ENCODE data around the gene HCST. TPM values are rescaled to one million over a fixed set of nuclear protein-coding genes. Genes with fewer than 3 reads are reported as not detected.

The HCST gene
- total and polyA plus RNA-seq, 2 of the 13 experiments (the other 11 are each of a cell fraction or from before 2014, with no cell fraction given), result 0.24 to 1.2 TPM

DNA sequence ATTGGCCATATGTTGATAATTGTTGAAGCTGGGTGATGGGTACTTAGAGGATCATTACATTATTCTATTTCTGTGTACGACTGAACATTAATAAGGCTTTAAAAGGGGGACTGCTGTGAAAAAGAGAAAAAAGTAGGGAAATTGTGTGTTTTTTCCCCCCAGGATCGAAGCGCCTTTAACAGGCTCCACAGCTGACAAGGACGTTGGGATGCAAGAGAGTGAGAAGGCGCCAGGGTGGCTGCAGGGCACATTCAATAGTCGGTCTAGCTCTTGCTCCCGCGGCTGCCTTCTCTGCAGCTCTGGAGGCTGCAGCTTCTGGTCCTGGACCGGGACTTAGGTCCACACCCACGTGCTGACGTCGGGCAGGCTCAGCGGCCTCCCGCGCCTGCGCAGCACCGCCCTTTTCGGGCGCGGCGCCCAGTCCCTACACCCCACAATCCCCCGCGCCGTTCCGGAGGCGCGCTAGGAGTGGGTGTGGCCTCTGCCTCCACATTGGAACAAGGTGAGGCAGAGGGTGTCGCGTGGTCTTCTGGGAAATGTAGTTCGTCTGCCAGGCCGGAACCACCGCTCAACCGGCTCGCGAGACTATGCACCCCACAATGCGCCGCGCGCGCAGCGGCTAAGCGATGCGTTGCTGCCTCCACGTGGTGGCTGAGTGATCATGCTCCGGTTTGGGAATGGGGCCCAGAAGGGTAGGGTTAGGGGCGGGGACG, 29.0 kb downstream of the HCST start (continued):
- TF ChIP-seq TRIM22 (IDR thresholded peaks at IDR 0.05), result no peak
- TF ChIP-seq ZNF589 (CRISPR knock-in tag; conservative IDR thresholded peaks at IDR 0.05), result no peak
- TF ChIP-seq ZBED4 (CRISPR knock-in tag; IDR thresholded peaks at IDR 0.05; ENCODE audit: borderline replicate concordance), result peak; percentile 33; the same call in 1 of the 2 replicates
- no peak for TF ChIP-seq MED8 (CRISPR knock-in tag; IDR thresholded peaks at IDR 0.05; ENCODE audit: insufficient replicate concordance)
- peak; percentile 82; the same call in 1 of the 2 replicates for TF ChIP-seq ZZZ3 (CRISPR knock-in tag; IDR thresholded peaks at IDR 0.05; ENCODE audit: borderline replicate concordance)
- TF ChIP-seq FOXJ3 (CRISPR knock-in tag; IDR thresholded peaks at IDR 0.05; ENCODE audit: borderline replicate concordance), result no peak
- TF ChIP-seq ELF1 (CRISPR knock-in tag; IDR thresholded peaks at IDR 0.05), result peak; percentile 98
- 0 out of 2 replicates have a peak, but pooled peaks have one; percentile 24 for TF ChIP-seq STAT5B (CRISPR knock-in tag; IDR thresholded peaks at IDR 0.05)
- no peak; the same call in 1 of the 2 replicates for TF ChIP-seq ZNF224 (CRISPR knock-in tag; IDR thresholded peaks at IDR 0.05)
- no peak for TF ChIP-seq FOXP1 (IDR thresholded peaks at IDR 0.05)
- no peak for TF ChIP-seq FOXP1 (CRISPR knock-in tag; IDR thresholded peaks at IDR 0.05)
- peak; percentile 91 for TF ChIP-seq POGZ (CRISPR knock-in tag; IDR thresholded peaks at IDR 0.05)
- TF ChIP-seq ZNF558 (CRISPR knock-in tag; IDR thresholded peaks at IDR 0.05; ENCODE audit: borderline replicate concordance), result no peak
- TF ChIP-seq, protein P1, sequence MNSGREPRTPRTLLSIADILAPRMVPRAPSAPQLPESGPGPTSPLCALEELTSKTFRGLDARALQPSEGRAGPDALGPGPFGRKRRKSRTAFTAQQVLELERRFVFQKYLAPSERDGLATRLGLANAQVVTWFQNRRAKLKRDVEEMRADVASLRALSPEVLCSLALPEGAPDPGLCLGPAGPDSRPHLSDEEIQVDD (CRISPR knock-in tag; IDR thresholded peaks at IDR 0.05; ENCODE audit: borderline replicate concordance), result no peak
- no peak for TF ChIP-seq ZNF737 (CRISPR knock-in tag; IDR thresholded peaks at IDR 0.05; ENCODE audit: borderline replicate concordance)
- TF ChIP-seq ZNF747 (CRISPR knock-in tag; IDR thresholded peaks at IDR 0.05; ENCODE audit: borderline replicate concordance), result peak; percentile 43; the same call in 1 of the 2 replicates
- TF ChIP-seq ZNF282 (IDR thresholded peaks at IDR 0.05; ENCODE audit: partially characterized antibody), result no peak
- no peak for TF ChIP-seq ZNF260 (CRISPR knock-in tag; IDR thresholded peaks at IDR 0.05; ENCODE audit: borderline replicate concordance, low read depth)
- TF ChIP-seq BATF2 (CRISPR knock-in tag; IDR thresholded peaks at IDR 0.05), result no peak
- TF ChIP-seq HIC2 (CRISPR knock-in tag; IDR thresholded peaks at IDR 0.05; ENCODE audit: low read depth), result no peak
- peak; percentile 69 for TF ChIP-seq FOXK2 (IDR thresholded peaks at IDR 0.05)
